GM23338 (cell line): Measurements from ENCODE around the gene BNIP3. TPM values are rescaled to one million over a fixed set of nuclear protein-coding genes. Genes with fewer than 3 reads are reported as not detected.

Experiments
- ATAC-seq: fragments of 200-7000 bp; cut with Tn5 transposase; 3 replicates; pipeline ENCODE4 v1.9.1; 2020
- DNase-seq: peaks from one replicate; pipeline ENCODE4 v3.0.0-alpha.2; 2015; ENCODE audit warnings: low spot score
- H2AFZ ChIP-seq: fragments of 200-600 bp; sonication (generic); 2 replicates; pipeline ENCODE4 v1.8.0; 2016; ENCODE audit warnings: antibody characterized with exemption, mild to moderate bottlenecking, moderate library complexity
- H3F3A ChIP-seq: fragments of 200-600 bp; sonication (generic); replicated peaks from 2 replicates; pipeline ENCODE4 v1.8.0; 2017; ENCODE audit warnings: antibody characterized with exemption, mixed run types, low read depth
- H3K27ac ChIP-seq: fragments of 200-600 bp; sonication (generic); 2 replicates; pipeline ENCODE4 v1.6.1; 2016; ENCODE audit warnings: low read depth
- H3K27me3 ChIP-seq: fragments of 200-600 bp; sonication (generic); 2 replicates; pipeline ENCODE4 v1.8.0; 2016; ENCODE audit warnings: mild to moderate bottlenecking, mixed run types, moderate library complexity; ENCODE audit not compliant: insufficient read depth
- H3K36me3 ChIP-seq: fragments of 200-600 bp; sonication (generic); 2 replicates; pipeline ENCODE4 v1.8.0; 2016; ENCODE audit warnings: mild to moderate bottlenecking; ENCODE audit not compliant: insufficient read depth
- H3K4me1 ChIP-seq: fragments of 200-600 bp; sonication (generic); 2 replicates; pipeline ENCODE4 v1.8.0; 2016; ENCODE audit warnings: mild to moderate bottlenecking, moderate library complexity; ENCODE audit not compliant: insufficient read depth
- H3K4me2 ChIP-seq: fragments of 200-600 bp; sonication (generic); 2 replicates; pipeline ENCODE4 v1.7.1; 2017; ENCODE audit warnings: mixed run types
- H3K4me3 ChIP-seq: fragments of 200-600 bp; sonication (generic); 2 replicates; pipeline ENCODE4 v1.6.1; 2016; ENCODE audit warnings: mixed run types
- H3K79me2 ChIP-seq: fragments of 200-600 bp; sonication (generic); replicated peaks from 2 replicates; pipeline ENCODE4 v1.8.0; 2017; ENCODE audit warnings: mild to moderate bottlenecking; ENCODE audit not compliant: insufficient read depth
- H3K9me2 ChIP-seq: fragments of 200-600 bp; sonication (generic); 2 replicates; pipeline ENCODE4 v1.8.0; 2017; ENCODE audit not compliant: insufficient read depth
- H4K20me1 ChIP-seq: fragments of 200-600 bp; sonication (generic); replicated peaks from 2 replicates; pipeline ENCODE4 v1.8.0; 2017; ENCODE audit warnings: mild to moderate bottlenecking; ENCODE audit not compliant: insufficient read depth
- H3K27ac Mint-ChIP-seq: 2 replicates; pipeline ENCODE4 v1.8.0; 2020; ENCODE audit warnings: inconsistent platforms, mild to moderate bottlenecking, moderate library complexity, mixed read lengths
- H3K27me3 Mint-ChIP-seq: 3 replicates; pipeline ENCODE4 v1.8.0; 2022; ENCODE audit warnings: low read depth, mild to moderate bottlenecking, moderate library complexity, mixed read lengths, inconsistent platforms; ENCODE audit not compliant: insufficient read depth, poor library complexity
- H3K36me3 Mint-ChIP-seq: 3 replicates; pipeline ENCODE4 v1.8.0; 2021; ENCODE audit warnings: low read depth, mild to moderate bottlenecking, inconsistent platforms, moderate library complexity, mixed read lengths
- H3K4me1 Mint-ChIP-seq: 3 replicates; pipeline ENCODE4 v1.8.0; 2020; ENCODE audit warnings: mild to moderate bottlenecking, inconsistent platforms, mixed read lengths
- H3K4me3 Mint-ChIP-seq: 3 replicates; pipeline ENCODE4 v1.8.0; 2021; ENCODE audit warnings: moderate library complexity, mild to moderate bottlenecking, inconsistent platforms, mixed read lengths
- H3K9me3 Mint-ChIP-seq: 3 replicates; pipeline ENCODE4 v1.8.0; 2020; ENCODE audit warnings: moderate library complexity, mild to moderate bottlenecking, inconsistent platforms, mixed read lengths
- ZNF114 ChIP-seq: fragments of 250-450 bp; sonication (Bioruptor Pico); IDR thresholded peaks from 2 replicates; pipeline ENCODE4 v1.5.0; 2020; ENCODE audit warnings: mild to moderate bottlenecking, moderate library complexity
- polyA plus RNA-seq: library from polyadenylated mRNA; unstranded; fragments of >200 nt; fragmentation: Nextera tagmentation; extraction: Ambion mirVana; gene quantifications from 2 replicates; pipeline ENCODE4 v1.2.1, GENCODE V29; 2016
- total RNA-seq: library from RNA; depleted of rRNA; stranded (reverse); fragments of >200 nt; shearing (Covaris generic); gene quantifications from 2 replicates; pipeline ENCODE4 v1.2.3, GENCODE V29; 2014
- TF ChIP-seq, protein P1 (sequence below): fragments of 250-450 bp; sonication (Bioruptor Pico); IDR thresholded peaks from 2 replicates; pipeline ENCODE4 v1.5.0; 2020; ENCODE audit warnings: mild to moderate bottlenecking, moderate library complexity
- TF ChIP-seq, protein P2 (sequence below), 2 experiments: fragments of 200-600 bp in 1 of 2; sonication (generic) in 1 of 2; conservative IDR thresholded peaks; 2 replicates each; pipeline versions ENCODE4 v1.5.1 to v1.6.1; 2016 to 2017; ENCODE audit warnings: antibody characterized with exemption in 2 of 2, low read depth in 2 of 2, mild to moderate bottlenecking in 2 of 2, moderate library complexity in 1 of 2

BNIP3 gene
- total and polyA plus RNA-seq, 2 experiments from 2014 or later, result 46.3 to 75.0 TPM

DNA sequence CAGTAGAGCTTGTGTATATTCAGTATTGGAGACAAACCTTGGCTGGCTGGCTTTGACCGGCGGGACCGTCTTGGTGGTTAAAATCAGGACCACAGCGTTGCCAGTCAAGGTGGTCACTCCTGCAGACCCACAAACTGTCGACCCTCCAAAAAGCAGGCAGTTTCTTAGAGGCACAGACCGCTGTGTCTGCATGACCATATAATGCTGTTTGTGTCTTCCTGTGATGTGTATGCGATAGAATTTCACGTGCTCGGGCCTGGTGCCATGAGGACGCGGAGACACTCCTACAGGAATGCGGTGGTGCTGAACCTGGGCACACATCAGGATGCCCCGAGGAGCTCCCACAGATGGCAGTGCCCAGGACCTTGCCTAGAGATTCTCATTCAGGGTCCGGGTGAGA, 34.8 kb downstream of the BNIP3 start (continued):
- TF ChIP-seq, protein P1, sequence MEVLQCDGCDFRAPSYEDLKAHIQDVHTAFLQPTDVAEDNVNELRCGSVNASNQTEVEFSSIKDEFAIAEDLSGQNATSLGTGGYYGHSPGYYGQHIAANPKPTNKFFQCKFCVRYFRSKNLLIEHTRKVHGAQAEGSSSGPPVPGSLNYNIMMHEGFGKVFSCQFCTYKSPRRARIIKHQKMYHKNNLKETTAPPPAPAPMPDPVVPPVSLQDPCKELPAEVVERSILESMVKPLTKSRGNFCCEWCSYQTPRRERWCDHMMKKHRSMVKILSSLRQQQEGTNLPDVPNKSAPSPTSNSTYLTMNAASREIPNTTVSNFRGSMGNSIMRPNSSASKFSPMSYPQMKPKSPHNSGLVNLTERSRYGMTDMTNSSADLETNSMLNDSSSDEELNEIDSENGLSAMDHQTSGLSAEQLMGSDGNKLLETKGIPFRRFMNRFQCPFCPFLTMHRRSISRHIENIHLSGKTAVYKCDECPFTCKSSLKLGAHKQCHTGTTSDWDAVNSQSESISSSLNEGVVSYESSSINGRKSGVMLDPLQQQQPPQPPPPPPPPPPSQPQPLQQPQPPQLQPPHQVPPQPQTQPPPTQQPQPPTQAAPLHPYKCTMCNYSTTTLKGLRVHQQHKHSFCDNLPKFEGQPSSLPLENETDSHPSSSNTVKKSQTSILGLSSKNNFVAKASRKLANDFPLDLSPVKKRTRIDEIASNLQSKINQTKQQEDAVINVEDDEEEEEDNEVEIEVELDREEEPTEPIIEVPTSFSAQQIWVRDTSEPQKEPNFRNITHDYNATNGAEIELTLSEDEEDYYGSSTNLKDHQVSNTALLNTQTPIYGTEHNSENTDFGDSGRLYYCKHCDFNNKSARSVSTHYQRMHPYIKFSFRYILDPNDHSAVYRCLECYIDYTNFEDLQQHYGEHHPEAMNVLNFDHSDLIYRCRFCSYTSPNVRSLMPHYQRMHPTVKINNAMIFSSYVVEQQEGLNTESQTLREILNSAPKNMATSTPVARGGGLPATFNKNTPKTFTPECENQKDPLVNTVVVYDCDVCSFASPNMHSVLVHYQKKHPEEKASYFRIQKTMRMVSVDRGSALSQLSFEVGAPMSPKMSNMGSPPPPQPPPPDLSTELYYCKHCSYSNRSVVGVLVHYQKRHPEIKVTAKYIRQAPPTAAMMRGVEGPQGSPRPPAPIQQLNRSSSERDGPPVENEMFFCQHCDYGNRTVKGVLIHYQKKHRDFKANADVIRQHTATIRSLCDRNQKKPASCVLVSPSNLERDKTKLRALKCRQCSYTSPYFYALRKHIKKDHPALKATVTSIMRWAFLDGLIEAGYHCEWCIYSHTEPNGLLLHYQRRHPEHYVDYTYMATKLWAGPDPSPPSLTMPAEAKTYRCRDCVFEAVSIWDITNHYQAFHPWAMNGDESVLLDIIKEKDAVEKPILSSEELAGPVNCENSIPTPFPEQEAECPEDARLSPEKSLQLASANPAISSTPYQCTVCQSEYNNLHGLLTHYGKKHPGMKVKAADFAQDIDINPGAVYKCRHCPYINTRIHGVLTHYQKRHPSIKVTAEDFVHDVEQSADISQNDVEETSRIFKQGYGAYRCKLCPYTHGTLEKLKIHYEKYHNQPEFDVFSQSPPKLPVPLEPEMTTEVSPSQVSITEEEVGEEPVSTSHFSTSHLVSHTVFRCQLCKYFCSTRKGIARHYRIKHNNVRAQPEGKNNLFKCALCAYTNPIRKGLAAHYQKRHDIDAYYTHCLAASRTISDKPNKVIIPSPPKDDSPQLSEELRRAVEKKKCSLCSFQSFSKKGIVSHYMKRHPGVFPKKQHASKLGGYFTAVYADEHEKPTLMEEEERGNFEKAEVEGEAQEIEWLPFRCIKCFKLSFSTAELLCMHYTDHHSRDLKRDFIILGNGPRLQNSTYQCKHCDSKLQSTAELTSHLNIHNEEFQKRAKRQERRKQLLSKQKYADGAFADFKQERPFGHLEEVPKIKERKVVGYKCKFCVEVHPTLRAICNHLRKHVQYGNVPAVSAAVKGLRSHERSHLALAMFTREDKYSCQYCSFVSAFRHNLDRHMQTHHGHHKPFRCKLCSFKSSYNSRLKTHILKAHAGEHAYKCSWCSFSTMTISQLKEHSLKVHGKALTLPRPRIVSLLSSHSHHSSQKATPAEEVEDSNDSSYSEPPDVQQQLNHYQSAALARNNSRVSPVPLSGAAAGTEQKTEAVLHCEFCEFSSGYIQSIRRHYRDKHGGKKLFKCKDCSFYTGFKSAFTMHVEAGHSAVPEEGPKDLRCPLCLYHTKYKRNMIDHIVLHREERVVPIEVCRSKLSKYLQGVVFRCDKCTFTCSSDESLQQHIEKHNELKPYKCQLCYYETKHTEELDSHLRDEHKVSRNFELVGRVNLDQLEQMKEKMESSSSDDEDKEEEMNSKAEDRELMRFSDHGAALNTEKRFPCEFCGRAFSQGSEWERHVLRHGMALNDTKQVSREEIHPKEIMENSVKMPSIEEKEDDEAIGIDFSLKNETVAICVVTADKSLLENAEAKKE (CRISPR knock-in tag), result no peak

DNA sequence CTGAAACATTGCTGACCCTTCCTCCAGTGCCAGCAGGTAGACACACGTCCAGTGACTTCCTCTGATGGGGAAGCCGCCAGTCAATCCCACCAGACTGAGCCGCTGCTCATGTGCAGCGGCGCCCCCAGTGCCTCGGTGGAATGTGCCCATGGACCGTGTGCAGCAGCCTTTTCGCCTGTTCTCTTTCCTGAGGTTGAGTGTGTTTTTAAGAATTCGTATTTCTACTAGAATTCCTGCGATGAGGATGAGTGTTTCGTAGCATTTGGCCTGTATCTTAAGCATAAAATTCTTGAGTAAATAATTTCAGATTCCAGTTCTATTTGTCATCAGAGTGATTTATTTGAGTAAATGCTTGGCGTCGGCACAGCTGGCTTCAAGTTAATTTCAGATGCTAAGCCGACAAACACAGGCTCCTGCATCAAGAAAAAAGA, 35.4 kb downstream of the BNIP3 start:
- H3K36me3 Mint-ChIP-seq, result peaks cover 82% of the 10 kb centered on the region
- H3K36me3 ChIP-seq, result peaks cover 26% of the 10 kb centered on the region
- no peaks in the 10 kb centered on the region for H3K9me3 Mint-ChIP-seq
- no peak overlapping the region for H3K4me3 Mint-ChIP-seq
- H3K79me2 ChIP-seq, result peaks cover 5% of the 10 kb centered on the region
- DNase-seq (no peak), ATAC-seq (no peak)
- H4K20me1 ChIP-seq, result peaks cover 15% of the 10 kb centered on the region
- H3K27me3 ChIP-seq, result no peaks in the 10 kb centered on the region
- no peak overlapping the region for H3K4me2 ChIP-seq
- no peak overlapping the region for H3K27ac ChIP-seq
- H3K27ac Mint-ChIP-seq, result no peak overlapping the region
- TF ChIP-seq, protein P2, sequence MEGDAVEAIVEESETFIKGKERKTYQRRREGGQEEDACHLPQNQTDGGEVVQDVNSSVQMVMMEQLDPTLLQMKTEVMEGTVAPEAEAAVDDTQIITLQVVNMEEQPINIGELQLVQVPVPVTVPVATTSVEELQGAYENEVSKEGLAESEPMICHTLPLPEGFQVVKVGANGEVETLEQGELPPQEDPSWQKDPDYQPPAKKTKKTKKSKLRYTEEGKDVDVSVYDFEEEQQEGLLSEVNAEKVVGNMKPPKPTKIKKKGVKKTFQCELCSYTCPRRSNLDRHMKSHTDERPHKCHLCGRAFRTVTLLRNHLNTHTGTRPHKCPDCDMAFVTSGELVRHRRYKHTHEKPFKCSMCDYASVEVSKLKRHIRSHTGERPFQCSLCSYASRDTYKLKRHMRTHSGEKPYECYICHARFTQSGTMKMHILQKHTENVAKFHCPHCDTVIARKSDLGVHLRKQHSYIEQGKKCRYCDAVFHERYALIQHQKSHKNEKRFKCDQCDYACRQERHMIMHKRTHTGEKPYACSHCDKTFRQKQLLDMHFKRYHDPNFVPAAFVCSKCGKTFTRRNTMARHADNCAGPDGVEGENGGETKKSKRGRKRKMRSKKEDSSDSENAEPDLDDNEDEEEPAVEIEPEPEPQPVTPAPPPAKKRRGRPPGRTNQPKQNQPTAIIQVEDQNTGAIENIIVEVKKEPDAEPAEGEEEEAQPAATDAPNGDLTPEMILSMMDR (conservative IDR thresholded peaks at IDR 0.05; ENCODE audit: low read depth in 2 of 2), result 0 out of 4 replicates have a peak, but pooled peaks of 1 of the 2 experiments have one; percentile 9
- no peak for TF ChIP-seq ZNF114
- H3K4me1 ChIP-seq, result no peaks in the 10 kb centered on the region
- no peaks in the 10 kb centered on the region; the same call in 2 of the 3 replicates for H3K4me1 Mint-ChIP-seq
- H3K9me2 ChIP-seq, result no peaks in the 10 kb centered on the region
- H3K27me3 Mint-ChIP-seq, result peaks cover 2% of the 10 kb centered on the region
- 0 out of 2 replicates have a peak, but pooled peaks cover 2% of the 10 kb centered on the region for H3F3A ChIP-seq
- H3K4me3 ChIP-seq, result no peak overlapping the region
- no peak overlapping the region for H2AFZ ChIP-seq
